Loucy (cell line): ENCODE data around the gene KDM5B.

Experiments
- H2AFZ ChIP-seq: fragments of 200-600 bp; sonication (generic); 2 replicates; pipeline ENCODE4 v1.6.0; 2016; ENCODE audit warnings: antibody characterized with exemption, mild to moderate bottlenecking, low read length, moderate library complexity
- H3F3A ChIP-seq: fragments of 200-600 bp; 2 replicates; pipeline ENCODE4 v1.6.0; 2016; ENCODE audit warnings: antibody characterized with exemption, low read depth, mild to moderate bottlenecking
- H3K27me3 ChIP-seq: fragments of 200-600 bp; sonication (generic); 2 replicates; pipeline ENCODE4 v1.6.1; 2014; ENCODE audit warnings: low read length, mild to moderate bottlenecking; ENCODE audit not compliant: insufficient read depth, poor library complexity, severe bottlenecking
- H3K36me3 ChIP-seq: fragments of 200-600 bp; sonication (generic); 2 replicates; pipeline ENCODE4 v1.6.1; 2016; ENCODE audit warnings: low read length; ENCODE audit not compliant: insufficient read depth
- H3K4me1 ChIP-seq: fragments of 200-600 bp; sonication (generic); 2 replicates; pipeline ENCODE4 v1.5.1; 2014; ENCODE audit warnings: low read length, mild to moderate bottlenecking; ENCODE audit not compliant: insufficient read depth, poor library complexity, severe bottlenecking
- H3K4me2 ChIP-seq: fragments of 200-600 bp; sonication (generic); 2 replicates; pipeline ENCODE4 v1.6.0; 2014; ENCODE audit warnings: antibody characterized with exemption, low read length, low read depth, mild to moderate bottlenecking; ENCODE audit not compliant: poor library complexity, severe bottlenecking
- H3K4me3 ChIP-seq: fragments of 200-600 bp; sonication (generic); 2 replicates; pipeline ENCODE4 v1.5.1; 2014; ENCODE audit warnings: low read length, mild to moderate bottlenecking, mixed read lengths; ENCODE audit not compliant: poor library complexity, severe bottlenecking
- H3K79me2 ChIP-seq: fragments of 200-600 bp; sonication (generic); 2 replicates; pipeline ENCODE4 v1.6.1; 2014; ENCODE audit warnings: low read length; ENCODE audit not compliant: insufficient read depth
- H3K9ac ChIP-seq: fragments of 200-600 bp; sonication (generic); 2 replicates; pipeline ENCODE4 v1.6.0; 2014; ENCODE audit warnings: mild to moderate bottlenecking, low read depth, low read length, moderate library complexity; ENCODE audit not compliant: poor library complexity, severe bottlenecking
- H3K9me2 ChIP-seq: fragments of 200-600 bp; sonication (generic); replicated peaks from 2 replicates; pipeline ENCODE4 v1.6.1; 2016; ENCODE audit warnings: low read depth, low read length, mixed read lengths
- H3K9me3 ChIP-seq: fragments of 200-600 bp; sonication (generic); 2 replicates; pipeline ENCODE4 v1.6.1; 2014; ENCODE audit warnings: mild to moderate bottlenecking, antibody characterized with exemption, low read length, low read depth; ENCODE audit not compliant: insufficient read depth
- H4K20me1 ChIP-seq: fragments of 200-600 bp; sonication (generic); 2 replicates; pipeline ENCODE4 v1.6.0; 2014; ENCODE audit warnings: antibody characterized with exemption, low read length, mild to moderate bottlenecking; ENCODE audit not compliant: insufficient read depth, poor library complexity, severe bottlenecking
- EZH2phosphoT487 ChIP-seq: fragments of 200-600 bp; IDR thresholded peaks from 2 replicates; pipeline ENCODE4 v1.6.1; 2018; ENCODE audit warnings: antibody characterized with exemption, mild to moderate bottlenecking, moderate library complexity, borderline replicate concordance
- TF ChIP-seq, protein P1 (sequence below): fragments of 200-600 bp; sonication (generic); conservative IDR thresholded peaks from 2 replicates; pipeline ENCODE4 v1.5.1; 2014; ENCODE audit warnings: mild to moderate bottlenecking, antibody characterized with exemption, low read length

Gene KDM5B

GRCh38 chr1:202810615-202811295 is 2.5 kb upstream of the KDM5B start, which contains the start of gene PCAT6:
PCAT6 (plus strand) TSS chr1:202810954.
- Histone ChIP-seq H3K4me1 (peaks cover 30% of the 10 kb centered on the region), H3K79me2 (peaks cover 51% of the 10 kb centered on the region), H3K9ac (peak within 1 kb of the TSS; percentile 77), H3K4me3 (peak within 1 kb of the TSS; percentile 96), H3K27me3 (no peaks in the 10 kb centered on the region), H3K4me2 (peak within 1 kb of the TSS; percentile 88), H3K9me3 (no peaks in the 10 kb centered on the region), H4K20me1 (peaks cover 5% of the 10 kb centered on the region), H3K36me3 (no peaks in the 10 kb centered on the region), H3F3A (0 out of 2 replicates have a peak, but pooled peaks cover 7% of the 10 kb centered on the region), H2AFZ (peak within 1 kb of the TSS; percentile 85), H3K9me2 (no peaks in the 10 kb centered on the region)
- TF ChIP-seq EZH2phosphoT487: no peak
- TF ChIP-seq, protein P1, sequence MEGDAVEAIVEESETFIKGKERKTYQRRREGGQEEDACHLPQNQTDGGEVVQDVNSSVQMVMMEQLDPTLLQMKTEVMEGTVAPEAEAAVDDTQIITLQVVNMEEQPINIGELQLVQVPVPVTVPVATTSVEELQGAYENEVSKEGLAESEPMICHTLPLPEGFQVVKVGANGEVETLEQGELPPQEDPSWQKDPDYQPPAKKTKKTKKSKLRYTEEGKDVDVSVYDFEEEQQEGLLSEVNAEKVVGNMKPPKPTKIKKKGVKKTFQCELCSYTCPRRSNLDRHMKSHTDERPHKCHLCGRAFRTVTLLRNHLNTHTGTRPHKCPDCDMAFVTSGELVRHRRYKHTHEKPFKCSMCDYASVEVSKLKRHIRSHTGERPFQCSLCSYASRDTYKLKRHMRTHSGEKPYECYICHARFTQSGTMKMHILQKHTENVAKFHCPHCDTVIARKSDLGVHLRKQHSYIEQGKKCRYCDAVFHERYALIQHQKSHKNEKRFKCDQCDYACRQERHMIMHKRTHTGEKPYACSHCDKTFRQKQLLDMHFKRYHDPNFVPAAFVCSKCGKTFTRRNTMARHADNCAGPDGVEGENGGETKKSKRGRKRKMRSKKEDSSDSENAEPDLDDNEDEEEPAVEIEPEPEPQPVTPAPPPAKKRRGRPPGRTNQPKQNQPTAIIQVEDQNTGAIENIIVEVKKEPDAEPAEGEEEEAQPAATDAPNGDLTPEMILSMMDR: no peak

GRCh38 chr1:202810193-202810614 is 2.0 kb upstream of the KDM5B start:
- Histone ChIP-seq H2AFZ (peak overlapping the region; percentile 85; the same call in 1 of the 2 replicates), H3K4me2 (peak overlapping the region; percentile 88), H3K36me3 (no peaks in the 10 kb centered on the region), H3K9me2 (no peaks in the 10 kb centered on the region), H3K79me2 (peaks cover 56% of the 10 kb centered on the region), H3K9me3 (no peaks in the 10 kb centered on the region), H3K4me3 (peak overlapping the region; percentile 96), H3F3A (0 out of 2 replicates have a peak, but pooled peaks cover 7% of the 10 kb centered on the region), H4K20me1 (peaks cover 5% of the 10 kb centered on the region), H3K4me1 (peaks cover 36% of the 10 kb centered on the region), H3K9ac (peak overlapping the region; percentile 77), H3K27me3 (no peaks in the 10 kb centered on the region)
- TF ChIP-seq, protein P1: no peak
- no peak for TF ChIP-seq EZH2phosphoT487

DNA sequence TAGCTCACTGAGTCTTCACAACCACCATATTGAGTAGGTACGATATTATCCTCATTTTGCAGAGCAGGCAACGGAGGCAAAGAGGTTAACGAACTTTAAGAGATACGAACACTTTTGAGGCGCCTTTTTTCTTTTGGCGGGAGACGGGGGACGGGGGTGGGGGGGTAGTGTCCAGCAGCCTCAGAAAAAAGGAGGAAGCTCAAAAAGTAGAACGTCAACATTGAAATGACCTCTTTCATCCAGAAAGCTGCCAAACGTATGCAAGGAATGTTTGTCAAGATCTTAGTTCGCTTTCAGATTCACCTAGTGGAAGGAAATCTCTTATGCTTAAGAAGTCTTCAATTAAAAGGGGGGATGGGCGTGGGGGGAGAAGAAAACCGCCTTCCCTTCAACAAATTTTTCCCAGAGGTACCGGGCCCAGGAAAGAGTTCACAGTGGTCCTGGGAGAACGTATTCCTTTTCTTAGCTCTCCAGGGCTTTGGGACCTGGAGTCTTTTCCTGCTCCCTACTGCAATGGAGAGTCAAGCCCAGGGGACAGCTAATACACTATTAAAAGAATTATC is 1.5 kb upstream of the KDM5B start:
- Histone ChIP-seq H3K9ac (no peak overlapping the region), H3K79me2 (peaks cover 62% of the 10 kb centered on the region), H3K9me3 (no peaks in the 10 kb centered on the region), H3F3A (0 out of 2 replicates have a peak, but pooled peaks cover 7% of the 10 kb centered on the region), H3K4me2 (peak overlapping the region; percentile 88), H3K27me3 (no peaks in the 10 kb centered on the region), H3K9me2 (no peaks in the 10 kb centered on the region), H4K20me1 (peaks cover 10% of the 10 kb centered on the region), H2AFZ (no peak overlapping the region), H3K4me3 (peak overlapping the region; percentile 96), H3K4me1 (peaks cover 41% of the 10 kb centered on the region), H3K36me3 (no peaks in the 10 kb centered on the region)
- TF ChIP-seq, protein P1: no peak
- TF ChIP-seq EZH2phosphoT487: no peak
